Stimulated activated CD4-positive, alpha-beta T cell treated with anti-CD3 and anti-CD28 coated beads, Interleukin-1b, Interleukin-23, amount 100 ng/mL, for 4 hours (primary cell): ENCODE measurements around the gene PRKCB.
"Not testable (repeated sequence)": the region's sequence is repeated elsewhere in the genome, so short reads cannot be mapped to it uniquely, and the experiment has no call there.

Source experiments
- DNase-seq, 2 donors: peaks; one replicate each; pipeline ENCODE4 v3.0.0-alpha.2; 2020; ENCODE audit warnings: low read depth in 2 of 2

Gene PRKCB

GRCh38 chr16:24132048-24132796 is 296.4 kb downstream of the PRKCB start:
- no peak for DNase-seq

GRCh38 chr16:24132797-24133155 is 297.0 kb downstream of the PRKCB start:
- no peak for DNase-seq

- DNase-seq = no peak
These were observed 300.1 kb downstream of the PRKCB start for GRCh38 chr16:24135624-24136565.

DNA sequence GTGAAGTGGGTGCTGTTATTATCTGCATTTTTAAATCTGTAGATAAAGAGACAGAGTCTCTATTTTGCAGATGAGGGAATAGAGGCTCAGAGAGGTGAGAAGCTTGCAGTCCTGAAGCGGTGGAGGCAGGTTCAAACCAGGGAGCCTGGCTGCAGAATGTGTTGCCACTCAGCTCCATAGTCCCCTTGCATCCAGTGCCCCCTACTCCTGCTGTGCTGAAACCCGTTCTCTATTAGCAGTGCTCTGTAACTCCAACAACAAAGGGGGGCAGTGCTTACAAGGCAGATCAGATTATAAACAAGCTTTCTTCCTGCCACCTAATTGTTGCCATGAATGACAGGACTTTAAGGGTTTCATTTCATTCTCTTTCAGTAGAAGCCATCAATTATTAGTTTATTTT is 302.2 kb downstream of the PRKCB start:
- DNase-seq = no peak

DNA sequence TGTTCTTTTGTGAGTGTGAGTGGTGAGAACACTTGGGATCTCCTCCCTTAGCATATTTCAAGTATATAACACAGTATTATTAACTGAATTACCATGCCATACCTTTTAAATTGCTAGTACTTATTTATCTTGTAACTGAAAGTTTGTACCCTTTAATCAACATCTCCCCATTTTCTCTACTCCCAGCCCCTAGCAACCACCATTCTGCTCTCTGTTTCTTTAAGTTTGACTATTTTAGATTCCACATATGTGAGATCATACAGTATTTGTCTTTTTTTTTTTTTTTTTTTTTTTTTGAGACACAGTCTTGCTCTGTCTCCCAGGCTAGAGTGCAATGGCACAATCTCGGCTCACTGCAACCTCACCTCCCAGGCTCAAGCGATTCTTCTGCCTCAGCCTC is 302.8 kb downstream of the PRKCB start:
- no peak for DNase-seq

- no peak for DNase-seq
These were observed 303.5 kb downstream of the PRKCB start for GRCh38 chr16:24139282-24139681.

GRCh38 chr16:24140730-24141129 is 304.9 kb downstream of the PRKCB start:
- DNase-seq = no peak

GRCh38 chr16:24141466-24141865 is 305.7 kb downstream of the PRKCB start:
- DNase-seq = no peak

DNA sequence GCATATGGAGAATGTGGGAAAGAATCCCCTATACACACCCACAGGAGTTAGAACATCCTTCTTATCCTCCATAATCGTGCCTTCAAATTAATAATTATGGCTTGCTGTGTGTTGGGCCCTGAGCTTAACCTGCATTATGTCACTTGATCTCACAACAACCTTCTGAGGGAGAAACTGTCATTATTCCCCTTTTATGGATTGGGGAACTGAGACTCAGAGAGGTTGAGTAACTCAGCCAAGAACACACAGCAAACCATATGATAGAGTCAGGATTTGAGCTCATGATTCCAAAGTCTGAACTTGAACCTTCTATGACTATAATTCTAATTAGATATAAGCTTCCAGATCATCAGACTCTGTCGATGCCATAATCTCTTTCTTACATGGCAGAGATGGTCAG is 306.1 kb downstream of the PRKCB start:
- no peak for DNase-seq

- DNase-seq = no peak
These were observed 310.1 kb downstream of the PRKCB start for GRCh38 chr16:24145927-24146326.

- no peak for DNase-seq
These were observed 310.7 kb downstream of the PRKCB start for GRCh38 chr16:24146518-24146917.

GRCh38 chr16:24149102-24149501 is 313.3 kb downstream of the PRKCB start:
- DNase-seq = no peak

DNA sequence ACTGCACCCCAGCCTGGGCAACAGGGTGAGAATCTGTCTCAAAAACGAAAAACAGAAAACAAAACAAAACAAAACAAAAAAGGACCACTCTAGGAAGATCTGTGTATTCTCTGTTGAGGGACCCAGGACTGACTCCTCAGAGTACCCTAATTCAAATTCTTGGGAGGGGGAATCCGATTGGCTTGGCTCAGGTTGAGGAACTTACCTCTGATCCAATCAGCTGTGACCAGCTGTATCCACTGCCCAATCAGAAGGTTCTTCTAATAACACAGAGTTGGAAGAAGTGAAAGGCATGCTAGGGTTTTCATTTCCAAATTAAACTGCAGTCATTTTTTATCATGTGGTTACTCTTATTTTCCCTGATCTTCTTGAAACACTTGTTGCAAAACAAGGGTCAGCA is 314.5 kb downstream of the PRKCB start:
- no peak for DNase-seq

DNA sequence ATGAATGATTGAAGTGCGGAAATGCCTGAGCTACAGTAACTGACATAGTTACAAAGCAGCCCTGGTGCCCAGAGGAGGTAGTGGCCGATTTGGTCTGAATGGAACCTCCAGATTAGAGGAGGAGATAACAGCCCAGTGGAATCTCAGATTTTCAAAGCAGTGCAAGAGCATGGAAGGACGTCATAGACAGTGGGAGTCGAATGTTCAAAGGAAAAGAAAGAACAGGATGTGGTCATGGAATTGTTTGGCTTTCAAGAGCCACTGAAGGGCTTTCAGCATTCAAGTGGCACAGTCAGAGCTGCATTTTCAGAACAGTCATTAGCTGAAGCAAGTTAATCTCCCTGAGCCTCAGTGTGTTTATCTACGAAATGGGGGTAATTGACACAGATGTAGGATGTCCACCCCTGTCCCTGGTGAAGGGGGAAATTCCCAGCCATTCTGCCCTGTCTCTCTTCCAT is 315.7 kb downstream of the PRKCB start:
- no peak for DNase-seq

- not testable (repeated sequence) for DNase-seq
These were observed 316.3 kb downstream of the PRKCB start for GRCh38 chr16:24152048-24152447.

DNA sequence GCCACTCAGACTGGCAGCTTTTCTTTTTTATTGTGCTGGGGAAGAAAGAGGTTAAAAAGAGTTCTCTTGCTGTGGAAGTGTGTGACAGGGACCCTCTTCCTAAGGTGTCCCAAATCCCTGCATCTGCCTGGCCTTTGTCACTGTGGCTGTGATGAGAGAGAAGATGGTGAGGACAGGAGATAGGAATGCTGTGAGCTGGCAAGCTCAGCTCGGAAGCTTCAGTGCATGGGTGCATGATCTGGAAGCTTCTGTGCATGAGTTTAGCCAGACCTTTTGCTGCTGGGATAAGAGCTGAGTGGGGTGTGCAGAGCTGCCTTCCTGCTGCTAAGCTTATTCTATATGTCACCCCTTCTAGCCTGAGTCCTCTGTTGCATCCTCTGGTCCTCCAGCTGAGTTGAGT is 317.0 kb downstream of the PRKCB start:
- DNase-seq = no peak

- DNase-seq = no peak
These were observed 321.0 kb downstream of the PRKCB start for GRCh38 chr16:24156777-24157176.

DNA sequence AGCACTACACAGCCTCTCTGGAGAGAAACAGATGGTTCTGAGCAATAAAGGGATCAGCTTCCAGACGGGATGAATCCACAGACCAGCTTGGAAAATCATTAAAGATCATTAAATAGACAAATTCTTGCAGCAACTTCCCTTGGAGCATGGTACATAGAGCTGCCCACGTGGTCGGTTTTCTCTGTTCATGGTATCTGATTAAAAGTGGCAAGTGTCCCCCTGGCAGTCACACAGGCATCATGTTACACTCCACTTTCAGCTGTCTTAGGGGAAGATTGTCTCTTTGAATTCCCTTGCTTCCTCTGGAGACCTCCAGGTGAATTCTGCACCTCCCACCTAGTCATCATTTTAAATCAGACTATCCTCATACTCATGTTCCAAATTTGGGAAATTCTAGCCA is 328.2 kb downstream of the PRKCB start:
- DNase-seq = no peak

- DNase-seq = no peak
These were observed 328.6 kb downstream of the PRKCB start for GRCh38 chr16:24164416-24164815.

DNA sequence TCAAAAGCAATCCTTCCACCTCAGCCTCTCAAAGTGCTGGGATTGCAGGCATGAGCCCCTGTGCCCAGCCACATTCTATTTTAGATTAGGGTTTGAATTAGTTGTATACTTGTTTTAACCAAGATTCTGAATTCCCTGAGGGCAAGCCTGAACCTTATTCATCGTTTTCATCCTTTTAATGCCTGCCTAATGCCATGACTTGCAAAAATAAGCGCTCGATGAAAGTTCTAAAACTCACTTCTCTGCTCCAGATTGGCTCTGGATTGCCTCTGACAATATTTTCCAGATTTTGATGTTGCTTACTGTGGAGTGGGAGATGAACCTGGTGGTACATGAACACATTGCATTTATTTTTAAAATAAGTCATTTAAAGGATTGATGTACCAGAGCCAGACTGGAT is 329.5 kb downstream of the PRKCB start:
- no peak for DNase-seq

DNA sequence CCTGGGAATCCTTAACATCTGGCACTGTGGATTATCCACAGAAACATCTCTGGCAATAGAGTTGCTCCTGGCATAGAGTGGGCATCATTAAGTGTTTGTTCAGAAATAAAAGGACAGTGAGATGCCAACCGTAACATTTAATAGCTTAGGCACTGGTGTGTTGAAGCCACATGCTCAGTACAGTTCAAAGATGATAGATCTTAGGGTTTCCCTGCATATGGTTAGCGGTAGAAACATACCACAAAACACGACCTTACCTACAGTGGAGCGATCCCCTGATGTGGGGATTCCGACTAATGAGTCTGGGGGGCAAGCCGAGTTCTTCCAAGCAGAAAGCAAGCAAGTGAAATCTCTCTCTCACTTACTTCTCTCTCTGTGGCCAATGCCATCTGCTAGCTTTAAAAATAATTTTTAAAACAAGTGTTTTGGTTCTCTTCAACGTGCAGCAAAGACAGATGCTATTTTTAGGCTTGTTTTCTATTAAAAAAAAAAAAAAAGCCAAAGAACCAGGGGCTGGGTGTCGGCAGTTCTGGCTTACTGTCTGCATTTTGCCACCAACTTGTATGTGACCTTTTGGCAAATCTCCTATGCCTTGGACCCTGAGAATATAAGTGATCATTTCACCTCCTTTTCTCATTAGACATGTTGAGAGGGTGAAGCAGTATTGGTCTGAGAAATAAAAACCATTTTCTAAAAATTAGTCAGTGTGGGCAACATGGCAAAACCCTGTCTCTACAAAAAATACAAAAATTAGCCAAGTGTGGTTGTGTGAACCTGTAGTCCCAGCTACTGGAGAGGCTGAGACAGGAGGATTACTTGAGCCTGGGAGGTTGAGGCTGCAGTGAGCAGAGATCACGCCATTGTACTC is 331.1 kb downstream of the PRKCB start:
- no peak for DNase-seq

DNA sequence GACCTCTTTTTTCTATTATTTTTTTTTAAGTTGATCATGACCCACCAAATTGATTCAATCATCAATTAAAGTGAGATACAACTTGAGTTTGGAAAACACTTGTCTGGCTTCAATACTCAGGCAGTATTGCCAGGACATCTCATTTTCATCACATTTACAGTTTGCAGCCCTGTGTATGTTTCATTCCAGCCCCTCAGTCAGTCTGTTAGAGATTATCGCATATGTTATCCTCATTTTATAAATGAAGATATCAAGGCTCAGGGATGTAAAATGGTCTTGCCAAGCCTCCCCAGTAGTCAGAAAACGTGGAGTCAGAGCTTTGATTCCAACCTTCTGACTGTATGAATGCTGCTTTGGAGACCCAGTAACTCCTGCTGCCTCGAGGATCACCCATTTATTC is 333.1 kb downstream of the PRKCB start:
- no peak for DNase-seq
